GM23248 (cell line): Measurements from ENCODE around the gene HOXB5.

Experiments
- EZH2 ChIP-seq: fragments of 200-600 bp; sonication (generic); IDR thresholded peaks from 2 replicates; pipeline ENCODE4 v1.6.1; 2018; ENCODE audit warnings: antibody characterized with exemption, mild to moderate bottlenecking; ENCODE audit not compliant: insufficient read depth, poor library complexity, severe bottlenecking
- EZH2phosphoT487 ChIP-seq: fragments of 200-600 bp; sonication (generic); IDR thresholded peaks from 2 replicates; pipeline ENCODE4 v1.6.1; 2018; ENCODE audit warnings: antibody characterized with exemption, moderate library complexity, mild to moderate bottlenecking, low read depth; ENCODE audit not compliant: insufficient read depth

DNA sequence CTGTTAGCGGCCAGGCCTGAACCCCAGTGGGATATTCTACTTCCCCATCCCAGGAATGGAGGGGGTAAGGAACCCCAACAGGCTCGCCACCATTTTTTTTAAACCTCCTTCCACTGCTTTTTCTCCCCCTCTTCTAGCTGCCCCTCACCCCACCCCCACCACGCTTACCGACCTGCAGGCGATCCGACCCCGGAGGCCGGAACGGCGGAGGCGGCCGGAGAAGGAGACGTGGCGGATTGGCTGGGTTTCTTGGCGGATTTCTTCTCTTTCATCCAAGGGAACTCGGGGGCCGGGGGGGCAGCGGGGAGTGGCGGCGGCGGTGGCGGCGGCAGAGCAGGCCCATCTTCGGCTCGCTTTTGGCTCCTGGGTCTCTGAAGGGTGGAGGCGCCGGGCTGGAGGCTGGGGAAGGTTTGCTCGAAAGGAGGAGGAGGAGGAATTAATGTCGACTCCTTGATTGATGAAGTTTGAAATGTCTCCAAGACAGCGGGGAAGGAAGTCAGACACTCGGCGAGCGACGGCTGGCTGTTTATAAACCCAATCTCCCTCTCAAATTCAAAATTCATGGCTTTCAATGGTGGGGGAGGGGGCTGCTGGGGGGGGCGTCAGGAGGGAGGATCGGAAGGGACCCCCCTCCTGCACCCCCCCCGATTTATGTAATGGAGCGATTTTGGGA is 49.1 kb downstream of the HOXB5 start:
- TF ChIP-seq EZH2, result no peak
- no peak for TF ChIP-seq EZH2phosphoT487
